Measurements from ENCODE around the gene TEC. TPM values are rescaled to one million over a fixed set of nuclear protein-coding genes. Genes with fewer than 3 reads are reported as not detected.

The TEC gene
- total RNA-seq, 4 donors from 2014 or later, result 1.9 to 8.5 (median 5.3) TPM

- TF ChIP-seq CTCF (IDR thresholded peaks at IDR 0.05; ENCODE audit: low read depth), result no peak
These were observed 65.8 kb downstream of the TEC start for GRCh38 chr4:48203819-48204218.

- TF ChIP-seq CTCF (IDR thresholded peaks at IDR 0.05; ENCODE audit: low read depth), result no peak
These were observed 71.9 kb downstream of the TEC start for GRCh38 chr4:48197643-48198237.

- no peak for TF ChIP-seq CTCF (IDR thresholded peaks at IDR 0.05; ENCODE audit: low read depth)
These were observed 72.7 kb downstream of the TEC start for GRCh38 chr4:48196758-48197504.

- no peak for TF ChIP-seq CTCF (IDR thresholded peaks at IDR 0.05; ENCODE audit: low read depth)
These were observed 73.8 kb downstream of the TEC start for GRCh38 chr4:48195853-48196252.

GRCh38 chr4:48195374-48195773 lies 74.3 kb downstream of the TEC start:
- TF ChIP-seq CTCF (IDR thresholded peaks at IDR 0.05; ENCODE audit: low read depth), result no peak

- no peak for TF ChIP-seq CTCF (IDR thresholded peaks at IDR 0.05; ENCODE audit: low read depth)
These were observed 74.7 kb downstream of the TEC start for GRCh38 chr4:48194971-48195370.

- no peak for TF ChIP-seq CTCF (IDR thresholded peaks at IDR 0.05; ENCODE audit: low read depth)
These were observed 75.6 kb downstream of the TEC start for GRCh38 chr4:48193921-48194468.

Measured in subcutaneous adipose tissue (tissue), 4 donors.